ENCODE data around the gene BEAN1.
"Not testable (repeated sequence)": the region's sequence is repeated elsewhere in the genome, so short reads cannot be mapped to it uniquely, and the experiment has no call there.

The BEAN1 gene

GRCh38 chr16:66509576-66509975, 82.5 kb downstream of the BEAN1 start:
- H3K9ac ChIP-seq (ENCODE audit: low read length in 5 of 5) = peak overlapping the region in 1 of 5 donors; percentile 10
- no peak overlapping the region for H3K4me3 ChIP-seq (ENCODE audit: low read depth in 1 of 5, low read length in 5 of 5)
- H3K4me1 ChIP-seq (ENCODE audit: control insufficient read depth in 5 of 5, insufficient read depth in 5 of 5, low read length in 5 of 5) = peaks cover 22 to 62% (median 56%) of the 10 kb centered on the region in 5 donors
- H3K27ac ChIP-seq (ENCODE audit: low read depth, low read length) = peak overlapping the region; percentile 91
- H3K9me3 ChIP-seq (ENCODE audit: control insufficient read depth in 5 of 5, low read length in 5 of 5) = no peaks in the 10 kb centered on the region
- peaks cover 0 to 34% (median 24%) of the 10 kb centered on the region in 5 donors for H3K36me3 ChIP-seq (ENCODE audit: control insufficient read depth in 5 of 5, insufficient read depth in 5 of 5, low read length in 5 of 5)
- no peaks in the 10 kb centered on the region for H3K27me3 ChIP-seq (ENCODE audit: control insufficient read depth in 5 of 5, insufficient read depth in 4 of 5, low read length in 5 of 5)

- Histone ChIP-seq H3K27me3 (ENCODE audit: control insufficient read depth in 5 of 5, insufficient read depth in 4 of 5, low read length in 5 of 5) (no peaks in the 10 kb centered on the region), H3K36me3 (ENCODE audit: control insufficient read depth in 5 of 5, insufficient read depth in 5 of 5, low read length in 5 of 5) (peaks cover 0 to 35% (median 25%) of the 10 kb centered on the region in 5 donors), H3K9me3 (ENCODE audit: control insufficient read depth in 5 of 5, low read length in 5 of 5) (no peaks in the 10 kb centered on the region), H3K4me1 (ENCODE audit: control insufficient read depth in 5 of 5, insufficient read depth in 5 of 5, low read length in 5 of 5) (peaks cover 22 to 65% (median 58%) of the 10 kb centered on the region in 5 donors), H3K27ac (ENCODE audit: low read depth, low read length) (peak overlapping the region; percentile 91), H3K4me3 (ENCODE audit: low read depth in 1 of 5, low read length in 5 of 5) (peak overlapping the region in 1 of 5 donors; percentile 6), H3K9ac (ENCODE audit: low read length in 5 of 5) (peak overlapping the region in 2 of 5 donors; percentile 27 to 37)
These were observed 83.2 kb downstream of the BEAN1 start for GRCh38 chr16:66510298-66510697.

GRCh38 chr16:66510711-66511601, 83.9 kb downstream of the BEAN1 start:
- H3K4me1 ChIP-seq (ENCODE audit: control insufficient read depth in 5 of 5, insufficient read depth in 5 of 5, low read length in 5 of 5) = peaks cover 22 to 71% (median 65%) of the 10 kb centered on the region in 5 donors
- H3K4me3 ChIP-seq (ENCODE audit: low read depth in 1 of 5, low read length in 5 of 5) = peak overlapping the region in 4 of 5 donors; percentile 6 to 29 (median 12)
- H3K36me3 ChIP-seq (ENCODE audit: control insufficient read depth in 5 of 5, insufficient read depth in 5 of 5, low read length in 5 of 5) = peaks cover 0 to 40% (median 27%) of the 10 kb centered on the region in 5 donors
- no peaks in the 10 kb centered on the region for H3K9me3 ChIP-seq (ENCODE audit: control insufficient read depth in 5 of 5, low read length in 5 of 5)
- H3K27me3 ChIP-seq (ENCODE audit: control insufficient read depth in 5 of 5, insufficient read depth in 4 of 5, low read length in 5 of 5) = no peaks in the 10 kb centered on the region
- peak overlapping the region; percentile 12 to 71 (median 43) for H3K9ac ChIP-seq (ENCODE audit: low read length in 5 of 5)
- H3K27ac ChIP-seq (ENCODE audit: low read depth, low read length) = peak overlapping the region; percentile 91

GRCh38 chr16:66511602-66512271, 84.6 kb downstream of the BEAN1 start:
- Histone ChIP-seq H3K4me3 (ENCODE audit: low read depth in 1 of 5, low read length in 5 of 5) (peak overlapping the region in 2 of 5 donors; percentile 10 to 15), H3K36me3 (ENCODE audit: control insufficient read depth in 5 of 5, insufficient read depth in 5 of 5, low read length in 5 of 5) (peaks cover 0 to 40% (median 27%) of the 10 kb centered on the region in 5 donors), H3K4me1 (ENCODE audit: control insufficient read depth in 5 of 5, insufficient read depth in 5 of 5, low read length in 5 of 5) (peaks cover 28 to 78% (median 72%) of the 10 kb centered on the region in 5 donors), H3K9me3 (ENCODE audit: control insufficient read depth in 5 of 5, low read length in 5 of 5) (no peaks in the 10 kb centered on the region), H3K27ac (ENCODE audit: low read depth, low read length) (peak overlapping the region; percentile 91), H3K9ac (ENCODE audit: low read length in 5 of 5) (peak overlapping the region; percentile 12 to 78 (median 69)), H3K27me3 (ENCODE audit: control insufficient read depth in 5 of 5, insufficient read depth in 4 of 5, low read length in 5 of 5) (no peaks in the 10 kb centered on the region)

GRCh38 chr16:66512272-66513110, 85.4 kb downstream of the BEAN1 start:
- H3K9me3 ChIP-seq (ENCODE audit: control insufficient read depth in 5 of 5, low read length in 5 of 5) = no peaks in the 10 kb centered on the region
- H3K9ac ChIP-seq (ENCODE audit: low read length in 5 of 5) = peak overlapping the region; percentile 5 to 78 (median 69)
- peak overlapping the region; percentile 91 for H3K27ac ChIP-seq (ENCODE audit: low read depth, low read length)
- H3K4me1 ChIP-seq (ENCODE audit: control insufficient read depth in 5 of 5, insufficient read depth in 5 of 5, low read length in 5 of 5) = peaks cover 33 to 84% (median 79%) of the 10 kb centered on the region in 5 donors
- peaks cover 0 to 37% (median 23%) of the 10 kb centered on the region in 5 donors for H3K36me3 ChIP-seq (ENCODE audit: control insufficient read depth in 5 of 5, insufficient read depth in 5 of 5, low read length in 5 of 5)
- H3K4me3 ChIP-seq (ENCODE audit: low read depth in 1 of 5, low read length in 5 of 5) = peak overlapping the region in 1 of 5 donors; percentile 13
- H3K27me3 ChIP-seq (ENCODE audit: control insufficient read depth in 5 of 5, insufficient read depth in 4 of 5, low read length in 5 of 5) = no peaks in the 10 kb centered on the region

GRCh38 chr16:66513111-66513723, 86.1 kb downstream of the BEAN1 start:
- Histone ChIP-seq H3K4me1 (ENCODE audit: control insufficient read depth in 5 of 5, insufficient read depth in 5 of 5, low read length in 5 of 5) (peaks cover 39 to 88% (median 84%) of the 10 kb centered on the region in 5 donors), H3K4me3 (ENCODE audit: low read depth in 1 of 5, low read length in 5 of 5) (peak overlapping the region in 1 of 5 donors; percentile 4), H3K36me3 (ENCODE audit: control insufficient read depth in 5 of 5, insufficient read depth in 5 of 5, low read length in 5 of 5) (peaks cover 0 to 29% (median 19%) of the 10 kb centered on the region in 5 donors), H3K9ac (ENCODE audit: low read length in 5 of 5) (peak overlapping the region; percentile 21 to 78 (median 59)), H3K27me3 (ENCODE audit: control insufficient read depth in 5 of 5, insufficient read depth in 4 of 5, low read length in 5 of 5) (no peaks in the 10 kb centered on the region), H3K9me3 (ENCODE audit: control insufficient read depth in 5 of 5, low read length in 5 of 5) (no peaks in the 10 kb centered on the region), H3K27ac (ENCODE audit: low read depth, low read length) (peak overlapping the region; percentile 91)

- H3K4me3 ChIP-seq (ENCODE audit: low read depth in 1 of 5, low read length in 5 of 5); H3K9me3 ChIP-seq (ENCODE audit: control insufficient read depth in 5 of 5, low read length in 5 of 5); H3K27me3 ChIP-seq (ENCODE audit: control insufficient read depth in 5 of 5, insufficient read depth in 4 of 5, low read length in 5 of 5); H3K9ac ChIP-seq (ENCODE audit: low read length in 5 of 5): not testable (repeated sequence)
- peaks cover 39 to 82% (median 81%) of the 10 kb centered on the region in 5 donors for H3K4me1 ChIP-seq (ENCODE audit: control insufficient read depth in 5 of 5, insufficient read depth in 5 of 5, low read length in 5 of 5)
- H3K27ac ChIP-seq (ENCODE audit: low read depth, low read length) = peak overlapping the region; percentile 91
- peaks cover 0 to 20% (median 14%) of the 10 kb centered on the region in 5 donors for H3K36me3 ChIP-seq (ENCODE audit: control insufficient read depth in 5 of 5, insufficient read depth in 5 of 5, low read length in 5 of 5)
These were observed 87.3 kb downstream of the BEAN1 start for GRCh38 chr16:66514391-66514790.

GRCh38 chr16:66514980-66515595, 88.0 kb downstream of the BEAN1 start:
- H3K4me3 ChIP-seq (ENCODE audit: low read depth in 1 of 5, low read length in 5 of 5); H3K27me3 ChIP-seq (ENCODE audit: control insufficient read depth in 5 of 5, insufficient read depth in 4 of 5, low read length in 5 of 5); H3K9me3 ChIP-seq (ENCODE audit: control insufficient read depth in 5 of 5, low read length in 5 of 5): not testable (repeated sequence)
- Histone ChIP-seq H3K27ac (ENCODE audit: low read depth, low read length) (peak overlapping the region; percentile 100), H3K4me1 (ENCODE audit: control insufficient read depth in 5 of 5, insufficient read depth in 5 of 5, low read length in 5 of 5) (peaks cover 39 to 82% (median 81%) of the 10 kb centered on the region in 5 donors), H3K9ac (ENCODE audit: low read length in 5 of 5) (peak overlapping the region in 1 of 5 donors; percentile 44), H3K36me3 (ENCODE audit: control insufficient read depth in 5 of 5, insufficient read depth in 5 of 5, low read length in 5 of 5) (peaks cover 0 to 22% (median 12%) of the 10 kb centered on the region in 5 donors)

Data from subcutaneous abdominal adipose tissue (tissue), 5 donors.